NT2/D1 (cell line): ENCODE measurements around the gene KCNG2.

ENCODE experiments used
- SUZ12 ChIP-seq: IDR thresholded peaks from 2 replicates; pipeline ENCODE4 v1.6.1; 2011; ENCODE audit not compliant: insufficient read length, insufficient read depth; ENCODE audit errors: extremely low read depth
- YY1 ChIP-seq: IDR thresholded peaks from 2 replicates; pipeline ENCODE4 v1.6.1; 2011; ENCODE audit not compliant: insufficient read length, insufficient read depth
- ZNF274 ChIP-seq: IDR thresholded peaks from 2 replicates; pipeline ENCODE4 v1.6.1; 2011; ENCODE audit warnings: mild to moderate bottlenecking, low read depth, low read length

DNA sequence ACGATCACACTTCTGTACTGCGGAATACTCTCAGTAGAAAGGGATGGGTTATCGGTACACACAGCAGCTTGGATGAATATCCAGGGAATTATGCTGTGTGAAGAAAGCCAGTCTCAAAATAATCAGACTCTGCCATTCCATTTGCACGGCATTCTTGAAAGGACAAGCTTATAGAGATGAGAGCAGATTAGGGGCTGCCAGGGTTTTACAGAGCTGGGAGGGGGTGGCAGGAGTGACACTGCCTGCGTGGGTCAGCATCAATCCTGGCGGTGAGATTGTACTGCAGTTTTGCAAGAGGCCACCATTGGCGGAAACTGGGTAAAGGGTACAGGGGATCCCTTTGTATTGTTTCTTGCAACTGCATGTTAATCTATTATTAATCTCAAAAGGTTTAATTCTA lies 16.6 kb downstream of the KCNG2 start:
- TF ChIP-seq ZNF274, result no peak
- TF ChIP-seq YY1, result no peak
- no peak for TF ChIP-seq SUZ12
